Islet precursor cell (in vitro differentiated cells): ENCODE data around the gene GLT8D1.
A peak's percentile ranks its signal among the peaks of the same experiment; 100 is the strongest.
"Not testable (repeated sequence)": the region's sequence is repeated elsewhere in the genome, so short reads cannot be mapped to it uniquely, and the experiment has no call there.

Source experiments
- DNase-seq: peaks from one replicate; pipeline ENCODE4 v3.0.0-alpha.2; 2018

Gene GLT8D1, protein sequence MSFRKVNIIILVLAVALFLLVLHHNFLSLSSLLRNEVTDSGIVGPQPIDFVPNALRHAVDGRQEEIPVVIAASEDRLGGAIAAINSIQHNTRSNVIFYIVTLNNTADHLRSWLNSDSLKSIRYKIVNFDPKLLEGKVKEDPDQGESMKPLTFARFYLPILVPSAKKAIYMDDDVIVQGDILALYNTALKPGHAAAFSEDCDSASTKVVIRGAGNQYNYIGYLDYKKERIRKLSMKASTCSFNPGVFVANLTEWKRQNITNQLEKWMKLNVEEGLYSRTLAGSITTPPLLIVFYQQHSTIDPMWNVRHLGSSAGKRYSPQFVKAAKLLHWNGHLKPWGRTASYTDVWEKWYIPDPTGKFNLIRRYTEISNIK

DNA sequence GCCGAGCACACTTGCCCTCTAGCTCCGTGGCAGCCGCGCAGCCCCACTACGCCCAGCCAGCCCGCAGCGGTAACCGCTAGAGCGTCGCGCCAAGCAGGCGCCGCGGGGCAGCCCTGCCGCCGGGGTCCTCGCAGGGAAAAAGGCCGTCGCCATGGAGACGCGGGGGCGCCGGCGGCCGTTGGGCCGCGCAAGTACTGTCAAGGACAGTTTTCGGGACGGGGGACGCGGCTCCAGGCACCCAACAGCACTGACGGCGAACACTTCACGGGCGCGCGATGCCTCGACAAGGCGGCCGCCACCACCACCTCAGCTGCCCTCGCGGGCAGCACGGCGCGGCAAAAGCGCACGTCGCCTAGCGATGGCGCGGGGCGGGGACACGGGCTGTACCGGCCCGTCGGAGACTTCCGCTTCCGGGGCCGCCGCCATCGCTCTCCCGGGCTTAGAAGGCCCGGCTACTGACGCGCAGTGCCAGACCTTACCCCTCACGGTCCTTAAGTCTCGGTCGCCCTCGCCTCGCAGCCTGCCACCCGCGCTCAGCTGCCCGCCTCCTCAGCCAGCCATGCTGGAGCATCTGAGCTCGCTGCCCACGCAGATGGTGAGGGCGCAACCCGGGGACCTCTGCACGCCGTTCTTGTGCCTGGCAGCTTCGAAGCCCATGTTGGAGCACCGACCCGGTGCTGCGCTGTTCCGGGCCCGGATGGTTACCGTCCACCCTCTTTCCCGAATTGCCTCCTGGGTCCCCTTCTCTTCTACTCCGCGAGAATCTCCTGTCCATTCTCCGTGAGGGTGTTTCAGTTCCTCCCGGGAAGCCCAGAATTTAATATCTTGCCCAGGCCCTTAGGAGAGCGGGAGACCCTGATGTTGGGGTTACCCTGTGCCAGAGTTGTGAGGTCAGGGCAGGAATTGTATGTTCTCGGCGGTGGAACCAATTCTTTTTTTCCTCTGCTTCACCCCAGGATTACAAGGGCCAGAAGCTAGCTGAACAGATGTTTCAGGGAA lies at the start of gene GLT8D1, which contains the start of gene SPCS1:
Gene GLT8D1 (minus strand): TSS at position 104 of the 999 bp plus-strand sequence. CDS start 5,331 bp downstream, outside the sequence.
Gene SPCS1 (plus strand): TSS at position 419 of the 999 bp plus-strand sequence. CDS start 141 bp downstream, at position 560.
- DNase-seq = peak; percentile 89

DNA sequence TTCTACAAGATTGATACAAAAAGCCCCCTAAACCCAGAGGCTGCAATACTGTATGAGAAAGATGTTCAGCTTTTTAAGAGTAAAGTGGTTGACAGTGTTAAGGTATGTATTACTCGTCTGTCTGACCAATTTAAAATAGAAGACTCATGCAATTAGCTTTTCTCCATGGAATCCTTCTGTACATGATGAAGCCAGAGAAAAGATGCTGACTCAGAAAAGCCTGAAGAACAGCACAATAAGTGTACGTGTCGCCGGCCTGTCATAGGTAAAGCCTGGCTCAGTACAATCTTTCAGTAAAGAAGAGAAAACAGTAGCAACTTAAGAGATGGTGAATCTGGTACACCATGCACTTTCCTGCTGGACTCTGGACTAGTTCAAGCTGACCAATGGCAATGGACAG lies 48.8 kb upstream of the GLT8D1 start:
- no peak for DNase-seq

DNA sequence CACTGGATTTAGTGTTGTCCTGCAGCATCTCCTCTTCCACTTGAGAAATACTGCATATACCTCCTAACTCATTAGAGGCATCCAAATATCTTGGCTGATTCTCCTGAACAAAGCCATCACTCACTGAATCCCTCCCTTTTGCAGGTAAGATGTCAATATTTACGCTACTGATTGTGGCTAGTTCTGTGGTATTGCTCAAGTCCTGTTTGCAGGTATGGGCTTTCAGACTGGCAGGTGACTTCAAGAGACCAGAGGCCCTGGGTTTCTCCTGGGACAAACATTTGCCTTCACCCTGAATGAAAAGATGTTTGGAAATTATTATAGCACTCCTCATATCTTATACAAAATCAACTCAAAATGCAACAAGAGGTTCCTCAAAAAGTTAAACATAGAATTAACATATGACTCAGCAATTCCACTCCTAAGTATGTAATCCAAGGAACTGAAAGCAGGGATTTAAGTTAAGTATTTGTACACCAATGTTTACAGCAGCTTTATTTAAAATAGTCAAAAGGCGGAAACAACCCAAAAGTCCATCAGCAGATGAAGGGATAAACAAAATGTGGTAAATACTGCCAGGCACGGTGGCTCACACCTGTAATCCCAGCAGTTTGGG lies 46.6 kb upstream of the GLT8D1 start:
- DNase-seq = no peak

DNA sequence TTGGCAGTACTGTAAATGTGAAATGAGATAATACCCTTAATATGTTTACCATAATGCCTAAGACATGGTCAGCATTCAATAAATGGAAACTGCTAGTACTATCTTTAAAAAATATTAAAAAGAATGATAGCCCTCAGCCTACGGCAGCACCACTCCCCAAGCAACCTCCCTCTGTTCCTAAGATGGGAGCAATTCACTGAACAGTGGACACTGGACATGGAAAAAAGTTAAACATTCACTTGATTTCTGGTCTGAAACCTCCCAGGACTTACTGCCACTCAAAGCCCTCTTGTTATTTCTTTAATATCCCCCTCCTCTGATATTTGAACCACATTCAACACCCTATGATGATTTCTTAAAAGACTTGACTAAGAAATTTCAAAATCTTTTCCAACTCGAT lies 38.1 kb upstream of the GLT8D1 start:
- DNase-seq = no peak

DNA sequence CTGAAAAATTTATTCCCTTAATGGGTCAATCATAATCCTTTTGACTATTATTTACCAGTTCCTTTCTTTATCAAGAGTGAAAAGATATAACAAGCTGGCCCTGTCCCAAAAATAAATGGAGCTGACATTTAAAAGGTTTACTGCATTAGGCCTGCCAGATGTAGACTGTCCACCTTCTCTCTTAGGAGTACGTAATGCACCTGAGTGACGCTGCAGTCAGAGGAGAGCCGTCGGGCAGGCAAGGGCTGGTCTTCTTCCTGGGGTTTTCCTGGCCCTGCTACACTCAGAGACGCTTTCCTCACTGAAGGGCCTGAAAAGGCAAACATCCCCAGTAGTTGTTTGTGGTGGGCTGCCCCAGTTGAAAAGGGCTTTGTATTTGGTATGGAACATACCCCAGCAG lies 37.6 kb upstream of the GLT8D1 start:
- DNase-seq = no peak

DNA sequence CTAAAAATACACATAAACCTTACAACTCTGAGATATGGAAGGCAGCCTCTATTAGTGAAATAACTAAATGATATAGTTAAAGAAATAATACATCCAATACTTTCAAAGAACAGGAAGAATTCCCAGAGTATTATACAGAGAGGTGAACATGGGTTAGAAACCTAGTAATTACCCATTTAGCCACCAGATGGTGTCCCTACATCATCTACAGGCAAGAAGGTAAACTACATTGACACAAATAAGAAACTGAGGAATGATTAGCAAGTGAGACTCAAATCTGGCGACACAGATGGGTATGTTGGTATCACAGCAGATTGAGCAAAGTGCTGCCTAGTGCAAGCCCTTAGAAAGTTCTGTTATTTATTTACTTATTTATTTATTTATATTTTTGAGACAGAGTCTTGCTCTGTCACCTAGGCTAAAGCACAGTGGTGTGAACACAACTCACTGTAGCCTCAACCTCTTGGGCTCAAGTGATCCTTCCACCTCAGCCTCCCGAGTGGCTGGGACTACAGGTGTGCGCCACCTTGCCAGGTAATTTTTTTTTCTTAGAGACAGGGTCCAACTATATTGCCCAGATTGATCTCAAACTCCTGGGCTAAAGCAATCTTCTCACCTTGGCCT lies 36.9 kb upstream of the GLT8D1 start:
- DNase-seq = no peak

DNA sequence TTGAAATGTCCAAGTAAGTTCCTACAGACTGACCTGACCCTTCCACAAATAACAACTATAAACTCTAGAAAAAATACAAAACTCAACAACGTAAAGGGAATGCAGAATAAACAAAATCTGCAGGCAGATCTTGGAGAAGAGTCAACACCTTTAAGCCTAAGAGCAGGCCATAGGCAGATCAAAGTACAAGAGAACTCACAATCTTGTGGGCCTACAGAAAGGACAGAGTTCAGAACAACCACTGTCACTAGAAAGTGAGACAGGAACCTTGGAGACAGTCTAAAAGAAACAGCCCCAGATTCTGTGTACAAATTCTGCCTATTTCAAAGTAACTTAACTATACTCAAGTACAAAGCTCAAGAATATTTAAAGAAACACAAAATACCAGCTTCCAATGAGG lies 34.1 kb upstream of the GLT8D1 start:
- DNase-seq = no peak

DNA sequence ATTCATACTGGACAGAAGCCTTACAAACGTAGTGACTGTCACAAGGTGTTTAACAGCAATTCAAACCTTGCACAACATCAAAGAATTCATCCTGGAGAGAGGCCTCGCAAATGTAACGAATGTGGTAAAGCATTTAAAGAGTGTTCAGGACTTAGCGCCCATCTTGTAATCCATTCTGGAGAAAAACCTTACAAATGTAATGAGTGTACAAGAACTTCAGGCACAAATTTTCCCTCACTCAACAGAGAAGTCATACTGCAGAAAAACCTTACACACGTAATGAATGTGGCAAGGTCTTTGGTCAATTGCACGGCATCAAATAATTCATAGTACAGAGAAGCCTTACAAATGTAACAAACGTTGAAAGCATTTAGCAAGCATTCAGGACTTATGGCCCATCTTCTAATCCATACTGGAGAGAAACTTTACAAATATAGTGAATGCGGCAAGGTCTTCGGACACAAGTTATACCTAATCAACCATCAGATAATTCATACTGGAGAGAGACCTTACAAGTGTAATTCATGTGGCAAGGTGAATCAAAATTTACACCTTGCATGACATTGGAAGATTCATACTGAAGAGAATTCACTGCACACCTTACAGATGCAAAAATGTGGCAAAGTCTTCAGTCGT lies 27.8 kb upstream of the GLT8D1 start:
- DNase-seq = no peak

DNA sequence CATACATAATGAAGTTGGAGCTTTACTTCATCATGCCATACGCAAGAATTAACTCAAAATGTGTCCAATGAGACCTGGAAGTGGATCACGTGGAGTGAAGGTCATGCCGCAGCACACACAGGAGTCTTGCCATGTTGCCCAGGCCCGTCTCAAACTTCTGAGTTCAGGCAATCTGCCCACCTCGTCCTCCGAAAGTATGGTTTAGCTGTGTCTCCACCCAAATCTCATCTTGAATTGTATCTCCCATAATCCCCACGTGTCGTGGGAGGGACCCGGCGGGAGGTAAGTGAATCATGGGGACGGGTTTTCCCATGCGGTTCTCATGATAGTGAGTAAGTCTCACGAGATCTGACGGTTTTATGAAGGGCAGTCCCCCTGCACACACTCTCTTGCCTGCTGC lies 26.0 kb upstream of the GLT8D1 start:
- no peak for DNase-seq

DNA sequence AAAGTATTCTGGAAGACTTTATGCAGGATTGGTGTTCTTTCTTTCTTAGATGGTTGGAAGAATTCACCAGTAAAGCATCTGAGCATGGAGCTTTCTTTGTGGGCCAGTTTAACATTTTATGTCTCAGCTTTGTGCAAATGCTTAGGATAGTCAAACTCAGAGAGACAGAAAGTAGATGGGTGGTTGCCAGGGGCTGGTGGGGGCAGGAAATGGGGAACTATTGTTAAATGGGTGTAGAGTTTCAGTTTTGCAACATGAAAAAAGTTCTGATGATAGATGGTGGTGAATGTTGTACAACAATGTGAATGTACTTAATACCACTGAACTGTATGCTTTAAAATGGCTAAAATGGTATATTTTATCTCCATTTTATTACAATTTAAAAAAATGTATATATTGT lies 25.1 kb upstream of the GLT8D1 start:
- no peak for DNase-seq

DNA sequence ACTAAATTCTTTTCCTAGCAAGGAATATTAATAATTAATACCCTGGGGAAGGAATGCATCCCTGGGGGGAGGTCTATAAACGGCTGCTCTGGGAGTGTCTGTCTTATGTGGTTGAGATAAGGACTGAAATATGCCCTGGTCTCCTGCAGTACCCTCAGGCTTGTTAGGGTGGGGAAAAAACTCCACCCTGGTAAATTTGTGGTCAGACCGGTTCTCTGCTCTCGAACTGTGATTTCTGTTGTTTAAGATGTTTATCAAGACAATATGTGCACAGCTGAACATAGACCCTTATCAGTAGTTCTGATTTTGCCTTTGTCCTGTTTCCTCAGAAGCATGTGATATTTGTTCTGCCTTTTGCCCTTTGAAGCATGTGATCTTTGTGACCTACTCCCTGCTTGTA lies 23.2 kb upstream of the GLT8D1 start:
- DNase-seq = not testable (repeated sequence)

DNA sequence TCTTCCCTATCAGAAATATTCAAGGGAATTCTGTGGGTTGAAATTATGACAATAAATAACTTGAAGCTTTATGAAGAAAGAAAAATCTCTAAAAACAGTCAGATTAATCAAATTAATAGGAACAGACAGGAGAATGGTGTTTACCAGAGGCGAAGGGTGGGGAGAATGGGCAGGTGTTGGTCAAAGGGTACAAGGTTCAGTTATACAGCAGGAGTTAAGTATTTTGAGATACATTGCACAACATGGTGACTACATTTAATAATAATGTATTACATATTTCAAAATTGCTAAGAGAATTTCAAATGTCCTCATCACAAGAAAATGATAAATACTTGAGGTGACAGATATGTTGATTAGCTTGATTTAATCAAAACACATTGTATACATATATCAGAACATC lies 18.9 kb upstream of the GLT8D1 start:
- no peak for DNase-seq

DNA sequence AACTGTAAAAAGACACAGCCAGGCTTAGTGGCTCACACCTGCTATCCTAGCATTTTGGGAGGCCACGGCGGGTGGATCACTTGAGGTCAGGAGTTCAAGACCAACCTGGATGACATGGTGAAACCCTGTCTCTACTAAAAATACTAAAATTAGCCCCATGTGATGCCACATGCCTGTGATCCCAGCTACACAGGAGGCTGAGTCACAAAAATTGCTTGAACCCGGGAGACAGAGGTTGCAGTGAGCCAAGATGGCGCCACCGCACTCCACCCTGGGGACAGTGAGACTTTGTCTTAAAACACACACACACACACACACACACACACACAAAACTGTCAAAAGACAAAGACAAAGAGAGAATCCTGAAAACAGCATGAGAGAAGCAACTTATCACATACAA lies 18.3 kb upstream of the GLT8D1 start:
- no peak for DNase-seq

DNA sequence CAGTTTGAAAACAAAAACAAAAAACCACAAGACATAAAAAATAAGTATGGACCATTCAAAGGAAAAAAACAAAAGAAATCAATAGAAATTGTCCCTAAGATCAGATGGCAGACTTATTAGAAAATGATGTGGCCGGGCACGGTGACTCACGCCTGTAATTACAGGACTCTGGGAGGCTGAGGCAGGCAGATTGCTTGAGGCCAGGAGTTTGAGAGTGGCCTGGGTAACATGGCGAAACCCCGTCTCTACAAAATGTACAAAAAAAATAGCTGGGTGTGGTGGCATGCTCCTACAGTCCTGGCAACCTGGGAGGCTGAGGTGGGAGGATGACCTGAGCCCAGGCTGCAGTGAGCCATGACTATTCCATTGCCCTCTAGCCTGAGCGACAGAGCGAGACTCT lies 16.9 kb upstream of the GLT8D1 start:
- DNase-seq = peak; percentile 62

DNA sequence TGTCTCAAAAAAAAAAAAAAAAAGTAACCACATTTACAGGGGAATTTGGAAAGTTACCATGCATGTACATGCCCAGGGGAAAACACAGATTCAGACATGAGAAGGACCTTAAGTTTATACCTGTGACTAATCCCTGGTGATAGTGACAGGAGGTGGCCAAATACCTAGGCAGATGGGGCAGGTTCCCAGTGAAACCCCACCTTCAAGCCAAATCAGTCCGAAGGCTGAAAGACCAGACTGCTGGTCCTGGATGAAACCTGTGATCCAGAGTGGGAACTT lies 16.1 kb upstream of the GLT8D1 start:
- no peak for DNase-seq

DNA sequence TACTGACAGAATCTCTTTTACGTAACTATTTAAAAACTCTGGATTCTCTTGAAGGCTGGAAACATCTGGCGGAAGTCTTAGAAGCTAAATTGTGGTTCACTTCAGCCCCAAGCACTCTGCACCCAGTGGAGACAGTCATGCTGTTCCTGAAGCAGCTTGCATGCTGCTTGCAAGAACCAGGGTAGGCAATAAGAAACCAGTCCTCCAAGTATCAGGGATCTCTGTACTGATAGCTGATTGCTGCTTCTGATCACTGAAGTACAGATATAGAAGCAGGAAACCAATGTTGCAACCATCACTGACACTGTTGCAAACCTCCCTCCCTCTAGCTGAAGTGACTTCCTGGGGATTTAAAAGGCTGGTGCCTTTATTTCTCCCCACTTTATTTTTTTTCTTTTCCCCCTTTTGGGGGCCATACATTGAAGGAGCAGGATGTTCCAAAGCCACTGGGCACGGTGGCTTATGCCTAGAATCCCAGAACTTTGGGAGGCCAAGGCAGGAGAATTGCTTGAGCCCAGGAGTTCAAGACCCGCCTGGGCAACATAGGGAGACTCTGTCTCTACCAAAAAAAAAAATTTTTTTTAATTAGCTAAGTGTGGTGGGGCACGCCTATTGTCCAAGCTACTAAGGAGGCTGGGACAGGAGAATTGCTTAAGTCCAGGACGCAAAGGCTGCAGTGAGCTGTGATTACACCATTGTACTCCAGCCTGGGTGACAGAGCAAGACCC lies 15.6 kb upstream of the GLT8D1 start:
- no peak for DNase-seq

DNA sequence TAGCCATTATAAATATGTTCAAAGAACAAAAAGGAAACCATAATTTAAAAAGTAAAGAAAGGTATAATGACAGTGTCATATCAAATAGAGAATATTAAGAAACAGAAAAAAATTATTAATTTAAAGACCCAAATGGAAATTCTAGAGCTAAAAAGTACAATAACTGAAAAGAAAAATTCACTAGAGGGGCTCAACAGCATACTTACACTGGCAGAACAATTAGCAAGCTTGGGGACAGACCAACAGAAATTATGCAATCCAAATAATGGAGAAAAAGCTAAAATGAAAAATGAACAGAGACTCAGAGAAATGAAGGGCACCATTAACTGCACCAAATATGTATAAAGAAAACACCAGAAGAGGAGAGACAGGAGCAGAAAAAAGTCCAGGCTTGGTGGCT lies 14.0 kb upstream of the GLT8D1 start:
- DNase-seq = no peak

DNA sequence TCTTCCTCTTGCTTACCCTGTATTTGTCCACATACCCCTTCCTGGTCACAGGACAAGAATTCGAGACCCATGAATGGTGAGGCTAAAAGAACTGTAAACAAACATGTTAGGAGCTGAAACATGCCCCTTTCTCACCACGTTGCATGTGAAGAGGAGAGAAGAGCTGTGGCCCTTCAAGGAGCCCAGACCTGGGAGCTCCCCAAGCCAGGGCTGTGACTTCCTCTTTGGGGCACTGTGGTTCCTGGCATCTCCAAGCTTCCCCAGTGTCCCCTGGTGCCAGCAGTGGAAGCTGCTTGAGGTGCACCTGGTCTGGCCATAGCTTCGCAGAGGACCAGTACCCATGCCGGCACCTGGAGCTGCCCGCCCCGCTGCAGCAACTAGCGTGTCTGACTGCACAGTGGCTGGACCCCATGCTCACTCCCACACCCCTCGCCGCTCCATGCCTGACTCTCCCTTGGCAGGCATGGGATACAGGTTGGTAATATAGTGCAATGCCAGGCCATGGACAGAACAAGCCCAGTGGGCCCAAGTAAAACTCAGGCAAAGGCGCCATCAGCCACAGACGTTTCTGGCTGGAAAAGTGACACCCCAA lies 10.2 kb upstream of the GLT8D1 start:
- no peak for DNase-seq

DNA sequence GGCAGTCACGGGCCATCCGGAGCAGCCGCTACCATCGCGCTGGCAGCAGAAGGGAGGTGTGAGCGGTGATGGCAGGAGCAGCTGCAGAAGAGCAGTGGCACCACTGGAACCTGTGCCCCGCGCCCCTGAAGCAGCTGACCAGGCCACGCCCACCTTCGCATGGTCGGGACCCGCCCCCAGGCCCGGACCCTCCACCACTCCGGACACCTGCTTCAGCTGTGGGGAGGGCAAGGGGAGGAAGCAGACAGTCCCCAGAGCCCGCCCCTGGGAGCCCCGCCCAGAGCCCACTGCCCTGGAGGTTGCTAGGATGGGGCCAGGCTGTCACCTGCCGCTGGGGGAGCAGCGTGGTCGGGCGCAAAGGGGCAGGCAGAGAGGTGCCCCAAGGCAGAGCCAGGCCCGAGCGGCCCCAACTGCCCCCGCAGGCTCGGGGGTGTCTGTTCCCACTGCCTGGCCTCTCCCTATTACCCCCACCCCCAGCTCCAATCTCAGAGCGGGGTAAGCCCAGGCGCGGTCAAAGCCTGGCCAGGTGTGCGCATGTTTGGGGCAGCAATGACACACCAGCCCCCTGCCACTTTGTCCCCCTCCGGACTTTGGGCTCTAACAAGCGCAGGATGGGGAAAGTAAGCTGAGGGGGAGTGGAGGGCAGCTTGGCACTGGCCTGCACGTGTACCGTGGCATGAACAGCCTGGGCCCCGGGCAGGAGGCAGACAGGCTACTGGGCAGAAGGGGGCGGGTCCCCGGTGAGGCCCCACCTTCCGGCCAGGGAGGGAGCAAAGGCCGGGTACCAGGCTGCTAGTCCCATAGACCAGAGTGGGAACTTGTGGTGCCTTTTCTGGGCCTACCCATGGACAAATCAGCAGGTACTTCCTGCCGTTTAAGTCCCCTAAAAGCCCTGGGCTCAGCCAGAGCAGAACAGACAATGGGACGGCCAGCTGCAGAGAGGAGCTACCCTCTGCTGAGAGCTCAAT lies 9.0 kb upstream of the GLT8D1 start:
- peak; percentile 87 for DNase-seq
